ENCODE results near the gene RPL12. TPM values are rescaled to one million over a fixed set of nuclear protein-coding genes. Genes with fewer than 3 reads are reported as not detected.
A peak's percentile ranks its signal among the peaks of the same experiment; 100 is the strongest.

RPL12 gene
- total and polyA plus RNA-seq, 2 of the 13 experiments (the other 11 are each of a cell fraction or from before 2014, with no cell fraction given) = 1,551 to 2,590 TPM

- TF ChIP-seq HNF4A (CRISPR knock-in tag; IDR thresholded peaks at IDR 0.05) = peak; percentile 59; the same call in 1 of the 2 replicates
- TF ChIP-seq, protein P1, sequence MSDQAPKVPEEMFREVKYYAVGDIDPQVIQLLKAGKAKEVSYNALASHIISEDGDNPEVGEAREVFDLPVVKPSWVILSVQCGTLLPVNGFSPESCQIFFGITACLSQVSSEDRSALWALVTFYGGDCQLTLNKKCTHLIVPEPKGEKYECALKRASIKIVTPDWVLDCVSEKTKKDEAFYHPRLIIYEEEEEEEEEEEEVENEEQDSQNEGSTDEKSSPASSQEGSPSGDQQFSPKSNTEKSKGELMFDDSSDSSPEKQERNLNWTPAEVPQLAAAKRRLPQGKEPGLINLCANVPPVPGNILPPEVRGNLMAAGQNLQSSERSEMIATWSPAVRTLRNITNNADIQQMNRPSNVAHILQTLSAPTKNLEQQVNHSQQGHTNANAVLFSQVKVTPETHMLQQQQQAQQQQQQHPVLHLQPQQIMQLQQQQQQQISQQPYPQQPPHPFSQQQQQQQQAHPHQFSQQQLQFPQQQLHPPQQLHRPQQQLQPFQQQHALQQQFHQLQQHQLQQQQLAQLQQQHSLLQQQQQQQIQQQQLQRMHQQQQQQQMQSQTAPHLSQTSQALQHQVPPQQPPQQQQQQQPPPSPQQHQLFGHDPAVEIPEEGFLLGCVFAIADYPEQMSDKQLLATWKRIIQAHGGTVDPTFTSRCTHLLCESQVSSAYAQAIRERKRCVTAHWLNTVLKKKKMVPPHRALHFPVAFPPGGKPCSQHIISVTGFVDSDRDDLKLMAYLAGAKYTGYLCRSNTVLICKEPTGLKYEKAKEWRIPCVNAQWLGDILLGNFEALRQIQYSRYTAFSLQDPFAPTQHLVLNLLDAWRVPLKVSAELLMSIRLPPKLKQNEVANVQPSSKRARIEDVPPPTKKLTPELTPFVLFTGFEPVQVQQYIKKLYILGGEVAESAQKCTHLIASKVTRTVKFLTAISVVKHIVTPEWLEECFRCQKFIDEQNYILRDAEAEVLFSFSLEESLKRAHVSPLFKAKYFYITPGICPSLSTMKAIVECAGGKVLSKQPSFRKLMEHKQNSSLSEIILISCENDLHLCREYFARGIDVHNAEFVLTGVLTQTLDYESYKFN (CRISPR knock-in tag; conservative IDR thresholded peaks at IDR 0.05) = 0 out of 2 replicates have a peak, but pooled peaks have one; percentile 19
- TF ChIP-seq MLLT10 (CRISPR knock-in tag; IDR thresholded peaks at IDR 0.05) = no peak
- TF ChIP-seq ZFYVE20 (CRISPR knock-in tag; IDR thresholded peaks at IDR 0.05; ENCODE audit: borderline replicate concordance, low read depth) = no peak
- TF ChIP-seq, protein P2, sequence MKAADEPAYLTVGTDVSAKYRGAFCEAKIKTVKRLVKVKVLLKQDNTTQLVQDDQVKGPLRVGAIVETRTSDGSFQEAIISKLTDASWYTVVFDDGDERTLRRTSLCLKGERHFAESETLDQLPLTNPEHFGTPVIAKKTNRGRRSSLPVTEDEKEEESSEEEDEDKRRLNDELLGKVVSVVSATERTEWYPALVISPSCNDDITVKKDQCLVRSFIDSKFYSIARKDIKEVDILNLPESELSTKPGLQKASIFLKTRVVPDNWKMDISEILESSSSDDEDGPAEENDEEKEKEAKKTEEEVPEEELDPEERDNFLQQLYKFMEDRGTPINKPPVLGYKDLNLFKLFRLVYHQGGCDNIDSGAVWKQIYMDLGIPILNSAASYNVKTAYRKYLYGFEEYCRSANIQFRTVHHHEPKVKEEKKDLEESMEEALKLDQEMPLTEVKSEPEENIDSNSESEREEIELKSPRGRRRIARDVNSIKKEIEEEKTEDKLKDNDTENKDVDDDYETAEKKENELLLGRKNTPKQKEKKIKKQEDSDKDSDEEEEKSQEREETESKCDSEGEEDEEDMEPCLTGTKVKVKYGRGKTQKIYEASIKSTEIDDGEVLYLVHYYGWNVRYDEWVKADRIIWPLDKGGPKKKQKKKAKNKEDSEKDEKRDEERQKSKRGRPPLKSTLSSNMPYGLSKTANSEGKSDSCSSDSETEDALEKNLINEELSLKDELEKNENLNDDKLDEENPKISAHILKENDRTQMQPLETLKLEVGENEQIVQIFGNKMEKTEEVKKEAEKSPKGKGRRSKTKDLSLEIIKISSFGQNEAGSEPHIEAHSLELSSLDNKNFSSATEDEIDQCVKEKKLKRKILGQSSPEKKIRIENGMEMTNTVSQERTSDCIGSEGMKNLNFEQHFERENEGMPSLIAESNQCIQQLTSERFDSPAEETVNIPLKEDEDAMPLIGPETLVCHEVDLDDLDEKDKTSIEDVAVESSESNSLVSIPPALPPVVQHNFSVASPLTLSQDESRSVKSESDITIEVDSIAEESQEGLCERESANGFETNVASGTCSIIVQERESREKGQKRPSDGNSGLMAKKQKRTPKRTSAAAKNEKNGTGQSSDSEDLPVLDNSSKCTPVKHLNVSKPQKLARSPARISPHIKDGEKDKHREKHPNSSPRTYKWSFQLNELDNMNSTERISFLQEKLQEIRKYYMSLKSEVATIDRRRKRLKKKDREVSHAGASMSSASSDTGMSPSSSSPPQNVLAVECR (CRISPR knock-in tag; IDR thresholded peaks at IDR 0.05; ENCODE audit: borderline replicate concordance) = peak; percentile 22; the same call in 1 of the 2 replicates
- no peak for TF ChIP-seq ZNF343 (CRISPR knock-in tag; IDR thresholded peaks at IDR 0.05)
- TF ChIP-seq HNF4G (IDR thresholded peaks at IDR 0.05; ENCODE audit: borderline replicate concordance, low read depth, low read length) = peak; percentile 83
- TF ChIP-seq HNF4G (CRISPR knock-in tag; IDR thresholded peaks at IDR 0.05; ENCODE audit: borderline replicate concordance, low read depth) = no peak
- TF ChIP-seq SRSF1 (optimal IDR thresholded peaks at IDR 0.05; ENCODE audit: low read depth, low read length) = no peak
- TF ChIP-seq ELF3 (CRISPR knock-in tag; IDR thresholded peaks at IDR 0.05) = no peak
- no peak for TF ChIP-seq ZBTB2 (CRISPR knock-in tag; IDR thresholded peaks at IDR 0.05; ENCODE audit: low read depth)
- TF ChIP-seq ZNF639 (CRISPR knock-in tag; conservative IDR thresholded peaks at IDR 0.05) = no peak
- TF ChIP-seq MNT (IDR thresholded peaks at IDR 0.05) = no peak
- no peak for TF ChIP-seq ZNF264 (CRISPR knock-in tag; IDR thresholded peaks at IDR 0.05)
- TF ChIP-seq SAFB2 (CRISPR knock-in tag; IDR thresholded peaks at IDR 0.05; ENCODE audit: borderline replicate concordance, low read depth) = no peak
- no peak for TF ChIP-seq KMT2B (CRISPR knock-in tag; IDR thresholded peaks at IDR 0.05)
Observed at GRCh38 chr9:127421057-127421456, 30.1 kb downstream of the RPL12 start (continued).

All from HepG2 (cell line).